ENCODE measurements around the gene AOC3.
"Not testable (repeated sequence)": the region's sequence is repeated elsewhere in the genome, so short reads cannot be mapped to it uniquely, and the experiment has no call there.

The AOC3 gene

DNA sequence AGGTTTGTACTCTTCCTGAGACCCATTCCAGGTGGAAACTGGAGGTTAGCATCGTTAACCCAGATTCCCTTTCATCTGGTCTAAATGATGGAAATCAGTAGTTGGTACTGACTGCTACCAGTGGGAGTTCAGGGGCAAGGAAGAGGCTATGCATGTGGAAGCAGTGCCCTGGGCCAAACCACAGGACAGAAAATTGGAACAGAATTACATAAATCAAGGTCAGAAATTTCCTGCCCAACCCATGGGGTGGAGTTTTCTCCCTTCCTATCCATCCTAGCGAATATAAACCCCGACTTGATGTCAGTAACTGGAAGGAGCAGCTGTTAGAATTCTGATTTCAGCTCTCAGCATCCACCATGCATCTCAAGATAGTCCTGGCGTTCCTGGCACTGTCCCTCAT lies 6.7 kb upstream of the AOC3 start, which contains the start of gene AOC2:
AOC2 (plus strand) TSS at position 310 of the 400 bp plus-strand sequence; CDS start at position 357, 47 bp downstream.
- no peak for DNase-seq (ENCODE audit: low read depth, low spot score)

DNA sequence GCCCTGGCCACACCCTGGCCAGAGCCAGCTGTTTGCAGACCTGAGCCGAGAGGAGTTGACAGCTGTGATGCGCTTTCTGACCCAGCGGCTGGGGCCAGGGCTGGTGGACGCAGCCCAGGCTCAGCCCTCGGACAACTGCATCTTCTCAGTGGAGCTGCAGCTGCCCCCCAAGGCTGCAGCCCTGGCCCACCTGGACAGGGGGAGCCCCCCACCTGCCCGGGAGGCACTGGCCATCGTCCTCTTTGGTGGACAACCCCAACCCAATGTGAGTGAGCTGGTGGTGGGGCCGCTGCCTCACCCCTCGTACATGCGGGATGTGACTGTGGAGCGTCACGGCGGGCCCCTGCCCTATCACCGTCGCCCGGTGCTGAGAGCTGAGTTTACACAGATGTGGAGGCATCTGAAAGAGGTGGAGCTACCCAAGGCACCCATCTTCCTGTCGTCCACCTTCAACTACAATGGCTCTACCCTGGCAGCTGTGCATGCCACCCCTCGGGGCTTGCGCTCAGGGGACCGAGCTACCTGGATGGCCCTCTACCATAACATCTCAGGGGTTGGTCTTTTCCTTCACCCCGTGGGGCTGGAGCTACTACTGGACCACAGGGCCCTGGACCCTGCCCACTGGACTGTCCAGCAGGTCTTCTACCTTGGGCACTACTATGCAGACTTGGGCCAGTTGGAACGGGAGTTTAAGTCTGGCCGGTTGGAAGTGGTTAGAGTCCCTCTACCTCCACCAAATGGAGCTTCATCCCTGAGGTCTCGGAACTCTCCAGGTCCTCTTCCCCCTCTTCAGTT lies 6.0 kb upstream of the AOC3 start:
- DNase-seq (ENCODE audit: low read depth, low spot score) = no peak

DNA sequence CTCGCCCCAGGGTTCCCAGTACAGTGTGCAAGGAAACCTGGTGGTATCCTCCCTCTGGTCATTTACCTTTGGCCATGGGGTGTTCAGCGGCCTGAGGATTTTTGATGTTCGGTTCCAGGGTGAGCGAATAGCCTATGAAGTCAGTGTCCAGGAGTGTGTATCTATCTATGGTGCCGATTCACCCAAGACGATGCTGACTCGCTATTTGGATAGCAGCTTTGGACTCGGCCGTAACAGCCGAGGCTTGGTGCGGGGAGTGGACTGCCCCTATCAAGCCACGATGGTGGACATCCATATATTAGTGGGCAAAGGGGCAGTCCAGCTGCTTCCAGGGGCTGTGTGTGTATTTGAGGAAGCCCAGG lies 5.5 kb upstream of the AOC3 start:
- no peak for DNase-seq (ENCODE audit: low read depth, low spot score)

- no peak for DNase-seq (ENCODE audit: low read depth, low spot score)
Observed at GRCh38 chr17:42845918-42846593, 4.9 kb upstream of the AOC3 start.

GRCh38 chr17:42846594-42847280 lies 4.3 kb upstream of the AOC3 start:
- DNase-seq (ENCODE audit: low read depth, low spot score) = no peak

DNA sequence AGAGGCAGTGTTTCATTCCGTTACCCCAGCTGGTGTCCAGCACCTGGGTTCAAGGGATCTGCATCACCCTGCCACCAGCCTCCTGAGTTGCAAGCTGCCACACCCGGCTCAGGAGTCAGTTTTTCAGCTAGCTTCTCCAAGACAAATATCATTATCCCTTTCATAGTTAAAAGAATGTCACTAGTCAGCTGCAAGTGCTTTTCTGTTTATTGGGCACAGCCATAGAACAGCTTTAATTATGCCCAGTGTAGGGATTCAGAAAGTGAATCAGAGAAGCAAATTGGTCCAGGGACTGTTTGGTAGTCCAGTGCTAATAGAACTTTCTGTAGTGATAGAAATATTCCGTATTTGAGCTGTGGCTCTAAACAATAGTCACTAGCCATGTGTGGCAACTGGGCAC lies 2.9 kb upstream of the AOC3 start:
- no peak for DNase-seq (ENCODE audit: low read depth, low spot score)

GRCh38 chr17:42849031-42849430 lies 2.0 kb upstream of the AOC3 start:
- no peak for DNase-seq (ENCODE audit: low read depth, low spot score)

DNA sequence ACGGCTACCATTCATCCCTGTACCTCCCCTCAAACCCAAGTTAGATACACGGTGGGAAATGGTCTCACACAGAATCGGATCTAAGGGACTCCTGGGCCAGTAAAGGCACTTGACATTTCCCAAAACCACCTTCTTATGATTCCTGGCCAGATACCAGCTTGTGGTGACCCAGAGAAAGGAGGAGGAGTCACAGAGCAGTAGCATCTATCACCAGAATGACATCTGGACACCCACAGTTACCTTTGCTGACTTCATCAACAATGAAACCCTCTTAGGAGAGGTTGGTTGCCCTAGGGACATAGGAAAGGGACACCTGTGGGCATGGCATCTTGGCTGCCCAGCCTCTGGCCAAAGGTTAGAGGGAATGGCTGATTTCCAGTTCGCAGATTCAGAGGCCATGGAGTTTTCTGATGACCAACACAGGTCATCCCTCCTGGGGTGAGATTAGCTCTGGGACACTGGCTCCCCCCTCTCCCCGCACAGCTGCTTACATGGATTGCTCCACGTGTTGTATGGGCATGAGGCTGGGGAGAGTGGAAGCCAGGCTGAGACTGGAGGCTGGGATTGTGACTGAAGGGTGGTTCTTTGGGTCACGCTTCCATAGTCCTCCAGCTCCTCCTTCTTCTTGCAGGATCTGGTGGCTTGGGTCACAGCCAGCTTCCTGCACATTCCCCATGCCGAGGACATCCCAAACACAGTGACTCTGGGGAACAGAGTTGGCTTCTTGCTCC lies 1.4 kb upstream of the AOC3 start:
- DNase-seq (ENCODE audit: low read depth, low spot score) = no peak

- DNase-seq (ENCODE audit: low read depth, low spot score) = not testable (repeated sequence)
Observed at GRCh38 chr17:42851371-42852240, 607 bp downstream of the AOC3 start.

DNA sequence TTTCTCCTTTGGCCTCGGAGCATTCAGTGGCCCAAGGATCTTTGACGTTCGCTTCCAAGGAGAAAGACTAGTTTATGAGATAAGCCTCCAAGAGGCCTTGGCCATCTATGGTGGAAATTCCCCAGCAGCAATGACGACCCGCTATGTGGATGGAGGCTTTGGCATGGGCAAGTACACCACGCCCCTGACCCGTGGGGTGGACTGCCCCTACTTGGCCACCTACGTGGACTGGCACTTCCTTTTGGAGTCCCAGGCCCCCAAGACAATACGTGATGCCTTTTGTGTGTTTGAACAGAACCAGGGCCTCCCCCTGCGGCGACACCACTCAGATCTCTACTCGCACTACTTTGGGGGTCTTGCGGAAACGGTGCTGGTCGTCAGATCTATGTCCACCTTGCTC lies 1.4 kb downstream of the AOC3 start:
- DNase-seq (ENCODE audit: low read depth, low spot score) = no peak

DNA sequence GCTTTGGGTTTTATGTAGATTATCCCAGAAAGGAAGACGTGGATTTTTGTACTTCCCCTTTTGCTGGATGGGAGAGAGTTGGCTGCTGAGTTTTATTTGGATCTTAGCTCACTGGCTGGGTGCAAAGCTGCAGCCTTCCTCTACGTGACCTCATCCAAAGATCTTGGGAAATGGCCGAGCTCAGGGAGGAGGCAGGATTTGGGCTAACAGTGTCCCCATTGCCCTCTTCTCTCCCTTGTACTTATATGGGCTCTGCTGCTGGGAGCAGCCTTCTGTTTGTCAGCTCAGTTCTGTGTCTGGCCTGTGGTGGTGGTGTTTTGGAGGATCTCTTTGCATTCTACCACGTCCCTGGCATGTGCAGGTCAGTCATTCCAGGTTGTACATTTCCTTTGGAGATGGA lies 2.0 kb downstream of the AOC3 start:
- DNase-seq (ENCODE audit: low read depth, low spot score) = no peak

DNA sequence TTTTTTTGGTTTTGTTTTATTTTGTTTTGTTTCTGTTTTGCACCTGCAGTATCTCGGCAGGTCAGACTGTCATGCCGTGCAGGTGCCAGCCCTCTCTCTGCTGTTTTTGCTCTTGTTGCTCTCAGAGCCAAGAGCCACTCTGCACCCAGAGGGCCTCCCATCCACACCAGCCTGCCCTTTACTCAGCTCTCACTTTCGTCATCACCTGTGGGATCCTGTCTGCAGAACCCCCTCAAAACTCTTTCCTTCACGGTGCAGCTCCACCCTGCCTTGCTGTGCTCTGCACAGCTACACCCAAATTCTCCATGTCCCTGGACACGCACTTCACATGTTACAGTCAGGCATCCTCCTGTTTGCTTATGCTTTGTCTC lies 2.6 kb downstream of the AOC3 start:
- DNase-seq (ENCODE audit: low read depth, low spot score) = no peak

- DNase-seq (ENCODE audit: low read depth, low spot score) = no peak
Observed at GRCh38 chr17:42853968-42854790, 3.2 kb downstream of the AOC3 start.

- DNase-seq (ENCODE audit: low read depth, low spot score) = no peak
Observed at GRCh38 chr17:42855048-42855596, 4.1 kb downstream of the AOC3 start.

DNA sequence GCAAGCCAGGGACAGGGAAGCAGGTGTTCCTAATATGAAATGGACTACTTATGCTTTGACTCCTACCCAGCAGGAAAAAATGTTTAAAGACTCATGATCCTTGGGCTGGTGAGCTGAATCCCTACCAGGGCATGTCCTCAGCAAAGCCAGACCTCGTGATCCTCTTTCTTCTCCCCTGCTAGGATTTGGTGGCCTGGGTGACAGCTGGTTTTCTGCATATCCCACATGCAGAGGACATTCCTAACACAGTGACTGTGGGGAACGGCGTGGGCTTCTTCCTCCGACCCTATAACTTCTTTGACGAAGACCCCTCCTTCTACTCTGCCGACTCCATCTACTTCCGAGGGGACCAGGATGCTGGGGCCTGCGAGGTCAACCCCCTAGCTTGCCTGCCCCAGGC lies 5.1 kb downstream of the AOC3 start:
- not testable (repeated sequence) for DNase-seq (ENCODE audit: low read depth, low spot score)

GRCh38 chr17:42856516-42856915 lies 5.5 kb downstream of the AOC3 start:
- not testable (repeated sequence) for DNase-seq (ENCODE audit: low read depth, low spot score)

DNA sequence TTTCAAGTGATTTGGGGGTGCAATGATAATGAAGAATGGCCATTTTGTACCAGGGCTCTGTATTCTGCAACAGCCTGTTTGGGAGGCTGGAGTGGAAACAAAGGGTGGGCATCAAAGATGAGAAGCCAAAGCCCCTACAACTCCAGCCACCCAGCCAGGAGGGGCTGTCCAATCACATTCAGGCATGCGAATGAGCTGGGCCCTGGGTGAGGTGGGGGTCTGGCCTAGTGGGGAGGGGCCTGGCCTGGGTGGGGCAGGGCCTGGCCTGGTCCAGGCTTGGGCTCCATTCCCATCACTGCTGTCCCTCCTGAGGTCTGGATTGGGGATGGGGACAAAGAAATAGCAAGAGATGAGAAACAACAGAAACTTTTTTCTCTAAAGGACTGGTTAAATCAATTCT lies 6.4 kb downstream of the AOC3 start:
- no peak for DNase-seq (ENCODE audit: low read depth, low spot score)

- DNase-seq (ENCODE audit: low read depth, low spot score) = no peak
Observed at GRCh38 chr17:42865638-42866094, 14.7 kb downstream of the AOC3 start.

GRCh38 chr17:42866216-42866615 lies 15.2 kb downstream of the AOC3 start:
- no peak for DNase-seq (ENCODE audit: low read depth, low spot score)

Measured in smooth muscle cell of the brain vasculature (primary cell).